ENCODE results near the gene SCLT1.

- TF ChIP-seq, protein P1, sequence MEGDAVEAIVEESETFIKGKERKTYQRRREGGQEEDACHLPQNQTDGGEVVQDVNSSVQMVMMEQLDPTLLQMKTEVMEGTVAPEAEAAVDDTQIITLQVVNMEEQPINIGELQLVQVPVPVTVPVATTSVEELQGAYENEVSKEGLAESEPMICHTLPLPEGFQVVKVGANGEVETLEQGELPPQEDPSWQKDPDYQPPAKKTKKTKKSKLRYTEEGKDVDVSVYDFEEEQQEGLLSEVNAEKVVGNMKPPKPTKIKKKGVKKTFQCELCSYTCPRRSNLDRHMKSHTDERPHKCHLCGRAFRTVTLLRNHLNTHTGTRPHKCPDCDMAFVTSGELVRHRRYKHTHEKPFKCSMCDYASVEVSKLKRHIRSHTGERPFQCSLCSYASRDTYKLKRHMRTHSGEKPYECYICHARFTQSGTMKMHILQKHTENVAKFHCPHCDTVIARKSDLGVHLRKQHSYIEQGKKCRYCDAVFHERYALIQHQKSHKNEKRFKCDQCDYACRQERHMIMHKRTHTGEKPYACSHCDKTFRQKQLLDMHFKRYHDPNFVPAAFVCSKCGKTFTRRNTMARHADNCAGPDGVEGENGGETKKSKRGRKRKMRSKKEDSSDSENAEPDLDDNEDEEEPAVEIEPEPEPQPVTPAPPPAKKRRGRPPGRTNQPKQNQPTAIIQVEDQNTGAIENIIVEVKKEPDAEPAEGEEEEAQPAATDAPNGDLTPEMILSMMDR (IDR thresholded peaks at IDR 0.05) = no peak
- TF ChIP-seq POLR2AphosphoS5 (IDR thresholded peaks at IDR 0.05) (no peak), EP300 (IDR thresholded peaks at IDR 0.05) (no peak), POLR2A (IDR thresholded peaks at IDR 0.05) (no peak)
Measured at GRCh38 chr4:129082302-129082701, 11.0 kb downstream of the SCLT1 start.

Data from sigmoid colon (tissue), 4 donors.